Measurements from ENCODE around the gene AOX1.
A peak's percentile ranks its signal among the peaks of the same experiment; 100 is the strongest.
"Not testable (repeated sequence)": the region's sequence is repeated elsewhere in the genome, so short reads cannot be mapped to it uniquely, and the experiment has no call there.

AOX1 gene

GRCh38 chr2:200681697-200682096, 95.9 kb downstream of the AOX1 start:
- no peak overlapping the region for H3K27ac Mint-ChIP-seq
- no peak overlapping the region for H3K4me3 Mint-ChIP-seq
- H3K27me3 Mint-ChIP-seq = peaks cover 1% of the 10 kb centered on the region
- no peaks in the 10 kb centered on the region for H3K36me3 Mint-ChIP-seq
- H3K4me1 Mint-ChIP-seq (ENCODE audit: low read depth) = no peaks in the 10 kb centered on the region
- H3K9me3 Mint-ChIP-seq (ENCODE audit: low read depth) = no peaks in the 10 kb centered on the region

DNA sequence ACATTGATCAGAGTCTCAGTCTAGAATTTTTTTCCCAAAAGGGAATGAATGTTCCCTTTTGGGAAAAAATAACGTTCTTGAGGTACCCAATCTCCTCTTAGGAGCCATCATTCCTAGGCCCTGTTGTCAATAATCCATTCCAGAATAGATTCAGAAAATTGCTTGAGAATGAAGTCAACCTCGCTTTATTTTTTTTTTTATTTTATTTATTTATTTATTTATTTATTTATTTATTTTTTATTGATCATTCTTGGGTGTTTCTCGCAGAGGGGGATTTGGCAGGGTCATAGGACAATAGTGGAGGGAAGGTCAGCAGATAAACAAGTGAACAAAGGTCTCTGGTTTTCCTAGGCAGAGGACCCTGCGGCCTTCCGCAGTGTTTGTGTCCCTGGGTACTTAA, 96.6 kb downstream of the AOX1 start:
- not testable (repeated sequence) for H3K36me3 Mint-ChIP-seq; H3K4me1 Mint-ChIP-seq (ENCODE audit: low read depth); H3K9me3 Mint-ChIP-seq (ENCODE audit: low read depth); H3K27ac Mint-ChIP-seq; H3K4me3 Mint-ChIP-seq; H3K27me3 Mint-ChIP-seq

GRCh38 chr2:200687922-200688920, 102.4 kb downstream of the AOX1 start:
- Mint-ChIP-seq H3K4me3 (no peak overlapping the region), H3K9me3 (ENCODE audit: low read depth) (no peaks in the 10 kb centered on the region), H3K36me3 (no peaks in the 10 kb centered on the region), H3K4me1 (ENCODE audit: low read depth) (no peaks in the 10 kb centered on the region), H3K27ac (no peak overlapping the region), H3K27me3 (no peaks in the 10 kb centered on the region)

DNA sequence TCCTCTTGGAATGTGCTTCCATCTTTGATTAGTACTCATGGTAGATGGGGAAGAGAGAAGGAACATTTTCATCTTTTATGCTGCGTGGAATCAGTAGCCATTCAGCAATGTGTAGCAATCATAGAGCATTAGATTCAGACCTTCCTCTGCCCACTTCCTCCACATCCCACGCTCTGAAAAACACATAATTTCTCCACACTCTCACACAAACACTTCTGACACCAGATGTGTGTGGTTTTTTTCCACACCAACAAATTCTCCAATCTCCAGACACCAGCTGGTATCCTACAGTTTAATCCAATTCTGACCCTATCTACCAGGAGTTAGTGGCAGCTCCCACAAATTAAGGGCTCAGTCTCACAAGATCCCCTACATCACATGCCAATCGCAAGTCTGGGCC, 103.3 kb downstream of the AOX1 start:
- no peaks in the 10 kb centered on the region for H3K9me3 Mint-ChIP-seq (ENCODE audit: low read depth)
- no peaks in the 10 kb centered on the region for H3K27me3 Mint-ChIP-seq
- H3K36me3 Mint-ChIP-seq = no peaks in the 10 kb centered on the region
- no peak overlapping the region for H3K4me3 Mint-ChIP-seq
- H3K27ac Mint-ChIP-seq = no peak overlapping the region
- H3K4me1 Mint-ChIP-seq (ENCODE audit: low read depth) = no peaks in the 10 kb centered on the region

DNA sequence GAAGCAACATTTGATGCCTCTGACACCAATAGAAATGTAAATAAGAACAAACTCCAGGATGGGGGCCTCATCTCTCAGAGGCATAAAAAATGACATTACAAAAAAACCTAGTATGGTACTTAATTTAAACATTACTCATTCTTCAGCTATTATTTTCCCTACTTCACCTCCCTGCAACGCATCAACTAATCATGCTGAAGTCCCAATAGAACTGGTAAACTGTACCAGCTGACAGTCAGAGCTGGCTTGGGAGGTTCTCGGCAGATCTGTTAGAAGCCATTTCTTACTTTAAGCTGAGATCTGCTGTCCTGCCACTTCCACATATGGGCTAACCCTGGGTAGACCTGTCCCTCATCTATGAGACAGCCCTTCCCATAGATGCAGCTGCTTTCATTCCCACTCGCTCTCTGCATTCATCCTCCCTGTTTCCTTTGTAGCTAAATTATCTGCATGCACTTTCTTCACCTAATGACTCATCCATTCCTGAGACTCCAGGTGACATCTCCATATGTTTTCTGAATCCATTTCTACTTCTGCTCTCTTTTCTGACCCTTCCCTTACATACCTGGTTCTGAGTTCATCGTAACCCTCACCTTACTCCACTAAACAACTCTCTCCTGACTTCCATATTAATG, 108.1 kb downstream of the AOX1 start:
- no peak overlapping the region for H3K27ac Mint-ChIP-seq
- no peaks in the 10 kb centered on the region for H3K9me3 Mint-ChIP-seq (ENCODE audit: low read depth)
- no peaks in the 10 kb centered on the region for H3K27me3 Mint-ChIP-seq
- no peak overlapping the region for H3K4me3 Mint-ChIP-seq
- H3K4me1 Mint-ChIP-seq (ENCODE audit: low read depth) = no peaks in the 10 kb centered on the region
- H3K36me3 Mint-ChIP-seq = no peaks in the 10 kb centered on the region

- Mint-ChIP-seq H3K4me1 (ENCODE audit: low read depth) (no peaks in the 10 kb centered on the region), H3K27ac (no peak overlapping the region), H3K36me3 (no peaks in the 10 kb centered on the region), H3K9me3 (ENCODE audit: low read depth) (no peaks in the 10 kb centered on the region), H3K4me3 (no peak overlapping the region), H3K27me3 (no peaks in the 10 kb centered on the region)
Measured at GRCh38 chr2:200695191-200695590, 109.4 kb downstream of the AOX1 start.

GRCh38 chr2:200695601-200696000, 109.8 kb downstream of the AOX1 start:
- Mint-ChIP-seq H3K27ac (no peak overlapping the region), H3K36me3 (no peaks in the 10 kb centered on the region)

DNA sequence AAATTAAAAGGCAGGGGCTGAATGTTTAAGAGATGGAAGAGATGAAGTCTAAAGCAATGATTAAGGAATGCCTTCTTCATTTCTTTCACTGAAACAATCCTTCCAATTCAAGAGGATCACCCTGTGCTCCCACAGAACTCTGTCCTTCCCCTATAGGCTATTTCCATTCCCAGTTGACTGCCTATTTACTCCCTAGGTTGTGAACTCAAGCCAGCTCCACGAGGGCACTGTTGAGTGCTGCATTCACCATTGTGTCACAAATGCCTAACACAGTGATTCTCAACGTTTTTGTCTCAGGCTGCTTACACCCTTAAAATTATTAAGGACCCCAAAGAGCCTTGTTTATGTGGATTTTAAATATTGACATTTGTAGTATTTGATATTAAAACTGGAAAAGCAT, 112.4 kb downstream of the AOX1 start:
- Mint-ChIP-seq H3K9me3 (ENCODE audit: low read depth) (no peaks in the 10 kb centered on the region), H3K4me3 (no peak overlapping the region), H3K4me1 (ENCODE audit: low read depth) (peaks cover 8% of the 10 kb centered on the region), H3K36me3 (no peaks in the 10 kb centered on the region), H3K27me3 (no peaks in the 10 kb centered on the region), H3K27ac (no peak overlapping the region)

More at GRCh38 chr2:200695601-200696000, 109.8 kb downstream of the AOX1 start:
- Mint-ChIP-seq H3K4me1 (ENCODE audit: low read depth) (no peaks in the 10 kb centered on the region), H3K9me3 (ENCODE audit: low read depth) (no peaks in the 10 kb centered on the region), H3K4me3 (no peak overlapping the region), H3K27me3 (no peaks in the 10 kb centered on the region)

GRCh38 chr2:200699310-200699709, 113.5 kb downstream of the AOX1 start:
- no peak overlapping the region for H3K4me3 Mint-ChIP-seq
- no peak overlapping the region for H3K27ac Mint-ChIP-seq
- no peaks in the 10 kb centered on the region for H3K27me3 Mint-ChIP-seq
- no peaks in the 10 kb centered on the region for H3K36me3 Mint-ChIP-seq
- H3K4me1 Mint-ChIP-seq (ENCODE audit: low read depth) = peaks cover 8% of the 10 kb centered on the region
- H3K9me3 Mint-ChIP-seq (ENCODE audit: low read depth) = no peaks in the 10 kb centered on the region

DNA sequence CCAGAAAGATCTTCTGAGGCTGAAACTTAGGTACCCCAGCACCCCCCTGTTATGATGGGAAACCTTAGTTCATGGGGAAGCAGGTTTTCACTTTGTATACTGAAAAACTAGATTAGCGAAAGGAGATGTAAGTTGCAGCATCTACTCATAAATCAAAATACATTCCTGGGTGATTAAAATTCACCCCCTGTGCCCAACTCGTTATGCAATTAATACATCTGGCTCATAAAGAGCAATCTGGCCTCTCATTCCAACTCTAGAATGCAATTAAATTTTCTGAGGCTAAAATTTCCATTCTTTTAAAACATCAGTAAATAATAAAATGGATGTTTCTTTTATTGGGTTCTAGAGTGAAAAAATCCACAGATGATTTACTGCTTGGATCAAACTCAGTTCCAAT, 115.0 kb downstream of the AOX1 start:
- Mint-ChIP-seq H3K4me1 (ENCODE audit: low read depth) (peaks cover 10% of the 10 kb centered on the region), H3K36me3 (no peaks in the 10 kb centered on the region), H3K9me3 (ENCODE audit: low read depth) (no peaks in the 10 kb centered on the region), H3K27me3 (no peaks in the 10 kb centered on the region), H3K27ac (no peak overlapping the region), H3K4me3 (no peak overlapping the region)

DNA sequence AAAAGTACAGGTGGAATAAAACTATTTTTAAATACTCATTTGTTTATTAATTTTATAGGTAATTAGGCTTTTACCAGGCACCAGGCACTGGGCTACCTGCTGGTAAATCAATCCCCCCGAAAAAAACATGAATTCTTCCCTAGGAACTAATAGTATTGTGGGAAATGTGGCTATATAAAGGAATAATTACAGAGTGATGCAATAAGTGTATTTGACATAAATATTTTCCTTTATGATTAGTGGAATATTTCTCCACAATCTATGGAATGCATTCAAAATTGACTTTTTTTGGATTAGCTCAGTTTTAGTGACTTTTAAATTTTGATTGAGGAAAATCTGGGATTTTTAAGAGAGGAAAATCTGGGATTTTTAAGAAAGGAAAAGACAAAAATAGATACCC, 116.2 kb downstream of the AOX1 start:
- Mint-ChIP-seq H3K9me3 (ENCODE audit: low read depth) (no peaks in the 10 kb centered on the region), H3K27me3 (no peaks in the 10 kb centered on the region), H3K27ac (no peak overlapping the region), H3K4me3 (no peak overlapping the region), H3K4me1 (ENCODE audit: low read depth) (peaks cover 10% of the 10 kb centered on the region), H3K36me3 (no peaks in the 10 kb centered on the region)

- Mint-ChIP-seq H3K36me3 (no peaks in the 10 kb centered on the region), H3K9me3 (ENCODE audit: low read depth) (no peaks in the 10 kb centered on the region), H3K27me3 (no peaks in the 10 kb centered on the region), H3K4me1 (ENCODE audit: low read depth) (peaks cover 10% of the 10 kb centered on the region), H3K4me3 (no peak overlapping the region), H3K27ac (no peak overlapping the region)
Measured at GRCh38 chr2:200702646-200703118, 116.9 kb downstream of the AOX1 start.

DNA sequence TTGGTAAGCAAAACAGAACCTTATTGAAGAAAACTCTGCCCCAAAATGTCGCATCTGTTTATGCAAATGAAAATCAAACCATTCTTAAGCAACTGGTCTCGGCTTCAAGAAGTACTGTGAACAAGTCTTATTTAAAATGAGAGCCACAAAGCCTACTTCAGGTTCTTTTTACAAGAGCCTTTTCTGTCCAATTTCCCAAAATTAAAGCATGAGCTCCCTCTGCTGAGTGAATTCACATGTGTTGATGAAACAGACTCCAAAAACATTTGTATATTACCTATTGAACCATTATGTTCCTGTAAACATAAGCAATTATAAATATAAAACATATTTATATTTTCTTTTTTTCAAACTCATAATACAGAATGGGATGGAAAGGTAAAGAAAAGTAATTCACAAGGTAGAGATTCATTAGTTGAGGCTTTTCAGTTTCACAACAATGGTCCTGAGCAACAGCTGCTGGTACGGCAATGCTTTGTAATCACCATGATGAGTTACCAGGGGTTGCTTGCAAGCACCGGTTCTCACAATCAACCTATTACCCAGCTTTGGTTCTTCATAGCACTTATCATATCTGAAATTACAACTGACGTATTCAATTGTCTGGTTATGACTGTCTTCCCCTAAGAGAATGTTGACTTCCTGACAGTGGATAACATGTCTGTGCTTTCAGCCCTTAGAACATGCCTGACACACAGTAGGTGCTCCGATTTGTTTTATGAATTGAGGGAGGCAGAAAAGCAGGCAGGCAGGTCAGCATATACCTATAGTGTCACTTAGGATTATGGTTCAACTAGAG, 117.5 kb downstream of the AOX1 start:
- no peaks in the 10 kb centered on the region for H3K9me3 Mint-ChIP-seq (ENCODE audit: low read depth)

GRCh38 chr2:200703926-200704637, 118.3 kb downstream of the AOX1 start:
- H3K9me3 Mint-ChIP-seq (ENCODE audit: low read depth) = no peaks in the 10 kb centered on the region
- H3K4me3 Mint-ChIP-seq = no peak overlapping the region
- no peaks in the 10 kb centered on the region for H3K27me3 Mint-ChIP-seq
- H3K27ac Mint-ChIP-seq = peak overlapping the region; percentile 0
- peaks cover 10% of the 10 kb centered on the region for H3K4me1 Mint-ChIP-seq (ENCODE audit: low read depth)
- no peaks in the 10 kb centered on the region for H3K36me3 Mint-ChIP-seq

More for the DNA sequence above, 117.5 kb downstream of the AOX1 start:
- Mint-ChIP-seq H3K36me3 (no peaks in the 10 kb centered on the region), H3K27me3 (no peaks in the 10 kb centered on the region), H3K27ac (peak overlapping the region; percentile 0), H3K4me1 (ENCODE audit: low read depth) (peaks cover 10% of the 10 kb centered on the region), H3K4me3 (no peak overlapping the region)
